ENCODE measurements around the gene ATP8B1.
"Not testable (repeated sequence)": the region's sequence is repeated elsewhere in the genome, so short reads cannot be mapped to it uniquely, and the experiment has no call there.

ATP8B1 gene

DNA sequence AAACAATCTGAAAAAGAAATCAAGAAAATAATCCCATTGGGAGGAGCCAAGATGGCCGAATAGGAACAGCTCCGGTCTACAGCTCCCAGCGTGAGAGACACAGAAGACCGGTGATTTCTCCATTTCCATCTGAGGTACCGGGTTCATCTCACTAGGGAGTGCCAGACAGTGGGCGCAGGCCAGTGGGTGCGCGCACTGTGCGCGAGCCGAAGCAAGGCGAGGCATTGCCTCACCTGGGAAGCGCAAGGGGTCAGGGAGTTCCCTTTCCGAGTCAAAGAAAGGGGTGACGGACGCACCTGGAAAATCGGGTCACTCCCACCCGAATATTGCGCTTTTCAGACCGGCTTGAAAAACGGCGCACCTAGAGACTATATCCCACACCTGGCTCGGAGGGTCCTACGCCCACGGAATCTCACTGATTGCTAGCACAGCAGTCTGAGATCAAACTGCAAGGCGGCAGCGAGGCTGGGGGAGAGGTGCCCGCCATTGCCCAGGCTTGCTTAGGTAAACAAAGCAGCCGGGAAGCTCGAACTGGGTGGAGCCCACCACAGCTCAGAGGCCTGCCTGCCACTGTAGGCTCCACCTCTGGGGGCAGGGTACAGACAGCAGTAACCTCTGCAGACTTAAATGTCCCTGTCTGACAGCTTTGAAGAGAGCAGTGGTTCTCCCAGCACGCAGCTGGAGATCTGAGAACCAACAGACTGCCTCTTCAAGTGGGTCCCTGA, 83.7 kb downstream of the ATP8B1 start:
- not testable (repeated sequence) for DNase-seq (ENCODE audit: low spot score)

DNA sequence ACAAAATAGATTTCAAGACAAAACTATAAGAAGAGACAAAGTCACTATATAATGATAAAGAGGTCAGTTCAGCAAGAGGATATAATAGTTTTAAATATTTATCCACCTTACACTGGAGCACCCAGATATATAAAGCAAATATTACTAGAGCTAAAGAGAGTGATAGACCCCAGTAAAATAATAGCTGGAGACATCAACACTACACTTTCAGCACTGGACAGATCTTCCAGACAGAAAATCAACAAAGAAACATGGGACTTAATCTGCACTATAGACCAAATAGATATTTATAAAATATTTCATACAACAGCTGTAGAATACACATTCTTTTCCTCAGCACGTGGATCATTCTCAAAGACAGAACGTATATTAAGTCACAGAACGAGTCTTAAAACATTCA, 86.6 kb downstream of the ATP8B1 start:
- no peak for DNase-seq (ENCODE audit: low spot score)

DNA sequence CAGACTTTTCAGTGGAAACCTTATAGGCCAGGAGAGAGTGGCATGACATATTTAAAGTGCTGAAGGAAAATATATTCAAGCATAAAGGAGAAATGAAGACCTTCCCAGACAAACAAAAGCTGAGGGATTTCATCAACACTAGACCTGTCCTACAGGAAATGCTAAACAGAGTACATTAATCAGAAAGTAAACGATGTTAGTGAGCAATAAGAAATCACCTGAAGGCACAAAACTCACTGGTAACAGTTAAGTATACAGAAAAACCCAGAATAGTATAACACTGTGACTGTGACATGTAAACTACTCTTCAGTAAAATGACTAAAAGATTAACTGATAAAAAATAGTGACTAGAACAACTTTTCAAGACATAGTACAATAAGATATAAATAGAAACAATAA, 87.4 kb downstream of the ATP8B1 start:
- no peak for DNase-seq (ENCODE audit: low spot score)

DNA sequence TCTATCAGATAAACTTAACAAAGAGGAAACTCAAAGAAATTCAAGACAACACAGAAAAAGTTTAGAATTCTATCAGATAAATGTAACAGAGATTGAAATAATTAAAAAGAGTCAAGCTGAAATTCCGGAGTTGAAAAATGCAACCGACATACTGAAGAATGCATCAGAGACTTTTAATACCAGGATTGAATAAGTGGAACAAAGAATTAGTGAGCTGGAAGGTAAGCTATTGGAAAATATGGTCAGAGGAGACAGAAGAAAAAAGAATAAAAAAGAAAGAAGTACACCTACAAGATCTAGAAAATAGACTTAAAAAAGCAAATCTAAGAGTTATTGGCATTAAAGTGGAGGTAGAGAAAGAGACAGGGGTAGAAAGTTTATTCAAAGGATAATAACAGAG, 88.0 kb downstream of the ATP8B1 start:
- no peak for DNase-seq (ENCODE audit: low spot score)

DNA sequence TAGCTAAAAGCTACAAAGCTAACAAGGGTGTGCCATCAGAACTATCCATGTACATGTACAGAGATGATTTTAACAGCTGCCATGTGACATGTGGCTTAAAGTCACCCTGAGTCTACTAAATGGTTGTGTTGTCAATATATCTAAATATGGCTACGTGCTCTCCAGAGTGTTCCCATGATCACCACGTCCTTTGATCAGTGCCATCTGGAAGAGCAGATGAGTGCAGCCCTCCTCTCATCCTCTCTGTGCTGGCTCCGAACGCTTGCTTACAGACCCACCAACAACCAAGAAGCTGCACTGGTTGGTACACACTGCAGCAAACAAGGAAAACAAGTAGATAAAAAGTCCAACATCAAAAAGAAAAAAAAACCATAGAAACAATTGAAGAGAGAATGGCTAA, 92.9 kb downstream of the ATP8B1 start:
- DNase-seq (ENCODE audit: low spot score), result no peak

DNA sequence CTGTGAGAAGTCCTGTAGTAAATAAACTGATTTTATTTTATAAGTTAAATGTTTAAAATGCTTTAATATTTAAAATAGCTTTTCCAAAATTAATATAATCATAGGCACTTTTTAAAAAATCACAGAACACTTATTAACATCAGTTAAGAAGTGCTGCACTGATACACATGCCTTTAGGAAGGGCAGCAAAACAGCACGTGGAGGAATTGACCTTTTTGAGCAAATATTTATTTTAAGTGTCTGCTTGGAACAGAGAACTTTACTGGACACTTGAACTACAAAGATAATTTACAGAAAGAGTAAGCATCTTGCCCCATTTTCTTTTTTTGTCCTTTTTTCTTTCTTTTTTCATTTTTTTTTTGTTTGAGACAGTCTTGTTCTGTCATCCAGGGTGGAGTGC, 93.8 kb downstream of the ATP8B1 start:
- no peak for DNase-seq (ENCODE audit: low spot score)

DNA sequence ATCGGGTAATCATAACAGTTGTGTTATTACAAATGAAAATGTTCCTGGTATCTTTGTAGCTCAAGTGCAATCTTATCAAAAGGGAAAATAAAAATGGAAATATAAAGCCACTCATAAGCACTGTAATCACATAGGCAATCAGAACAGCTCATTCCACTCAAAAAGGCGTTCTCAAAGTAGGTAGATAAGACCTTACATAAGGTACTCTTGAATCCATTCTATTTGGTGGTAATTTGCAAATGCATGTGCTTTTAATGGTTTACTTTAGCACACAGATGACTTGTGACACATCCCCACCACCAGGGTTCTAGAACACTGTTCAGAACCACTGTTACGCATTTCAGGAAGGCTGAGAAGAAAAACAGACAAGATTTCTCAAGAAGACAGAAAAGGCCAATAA, 94.8 kb downstream of the ATP8B1 start:
- no peak for DNase-seq (ENCODE audit: low spot score)

DNA sequence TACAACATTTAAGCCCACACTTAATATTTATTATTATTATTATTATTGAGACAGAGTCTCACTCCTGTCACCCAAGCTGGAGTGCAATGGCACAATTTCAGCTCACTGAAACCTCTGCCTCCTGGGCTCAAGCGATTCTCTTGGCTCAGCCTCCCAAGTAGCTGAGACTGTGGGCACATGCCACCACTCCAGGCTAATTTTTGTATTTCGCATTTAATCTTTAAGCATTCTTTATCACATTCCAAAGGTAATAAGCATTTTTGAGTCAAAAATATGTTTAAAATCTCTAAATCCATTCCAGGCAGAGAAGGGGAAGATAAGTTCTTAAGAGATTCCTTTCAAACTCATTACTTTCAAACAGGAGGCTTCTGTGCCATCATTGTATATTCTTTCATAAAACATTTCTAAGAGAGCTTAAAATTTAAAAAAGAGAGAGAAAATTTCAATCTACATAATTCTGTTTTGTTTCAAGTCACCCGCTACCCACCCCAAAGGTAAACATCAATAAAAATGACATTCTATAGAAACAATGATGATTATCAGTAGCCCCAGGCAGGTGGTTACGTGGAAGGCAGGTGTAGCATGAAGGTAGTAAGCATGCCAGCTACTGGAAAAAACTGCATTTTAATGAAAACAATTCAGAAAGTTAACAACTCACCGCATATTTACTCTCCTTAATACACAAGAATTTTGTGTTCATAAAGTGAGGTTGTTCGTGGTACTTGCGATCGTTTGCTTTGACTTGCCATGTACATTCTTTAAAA, 97.1 kb downstream of the ATP8B1 start:
- DNase-seq (ENCODE audit: low spot score), result no peak

DNA sequence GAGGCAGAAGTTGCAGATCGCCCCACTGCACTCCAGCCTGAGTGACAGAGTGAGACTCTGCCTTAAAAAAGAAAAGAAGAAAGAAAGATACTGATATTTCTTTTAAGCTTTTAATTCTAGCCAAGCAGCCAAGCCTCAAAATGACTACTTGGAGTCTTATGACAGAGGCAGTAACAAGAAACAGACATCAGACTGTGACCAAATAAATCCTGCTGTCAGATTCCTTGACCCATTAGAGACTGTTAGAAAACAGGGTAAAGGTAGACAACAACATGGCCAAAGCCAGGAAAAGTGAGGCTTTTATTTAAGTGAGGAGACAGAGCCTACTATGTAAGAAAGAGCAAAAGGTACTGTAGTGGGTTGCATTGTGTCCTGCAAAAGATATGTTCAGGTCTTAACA, 98.1 kb downstream of the ATP8B1 start:
- no peak for DNase-seq (ENCODE audit: low spot score)

DNA sequence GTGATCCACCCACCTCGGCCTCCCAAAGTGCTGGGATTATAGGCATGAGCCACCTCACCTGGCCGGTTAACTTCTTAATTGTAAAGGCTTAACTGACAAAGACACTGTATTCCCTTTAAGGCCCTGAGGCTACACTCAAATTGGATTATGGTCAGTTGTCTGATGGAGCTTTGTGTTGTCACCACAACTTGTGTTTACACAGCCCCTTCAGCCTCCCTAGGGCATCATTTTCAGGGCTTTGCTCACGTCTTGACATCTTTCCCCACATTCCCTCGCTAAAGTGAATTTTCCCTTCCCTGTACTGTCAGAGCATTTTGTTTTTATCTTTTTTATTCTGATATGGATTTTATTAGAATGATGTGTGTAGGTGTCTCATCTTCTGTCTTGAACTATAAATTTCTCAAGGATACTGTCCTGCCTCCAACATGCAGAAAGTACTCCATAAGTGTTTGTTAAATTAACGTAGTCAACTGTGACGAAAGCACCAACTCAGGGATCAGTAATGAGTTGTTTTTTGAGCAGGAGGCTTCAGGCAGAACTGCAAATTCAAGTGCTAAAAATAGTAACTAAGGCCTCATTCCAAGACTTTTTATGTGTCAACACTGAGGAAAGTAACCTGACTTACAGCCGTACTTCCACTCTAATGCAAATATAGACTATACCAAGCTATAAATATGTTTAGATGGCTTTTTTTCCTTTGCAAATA, 104.4 kb downstream of the ATP8B1 start:
- DNase-seq (ENCODE audit: low spot score), result peak; percentile 13

DNA sequence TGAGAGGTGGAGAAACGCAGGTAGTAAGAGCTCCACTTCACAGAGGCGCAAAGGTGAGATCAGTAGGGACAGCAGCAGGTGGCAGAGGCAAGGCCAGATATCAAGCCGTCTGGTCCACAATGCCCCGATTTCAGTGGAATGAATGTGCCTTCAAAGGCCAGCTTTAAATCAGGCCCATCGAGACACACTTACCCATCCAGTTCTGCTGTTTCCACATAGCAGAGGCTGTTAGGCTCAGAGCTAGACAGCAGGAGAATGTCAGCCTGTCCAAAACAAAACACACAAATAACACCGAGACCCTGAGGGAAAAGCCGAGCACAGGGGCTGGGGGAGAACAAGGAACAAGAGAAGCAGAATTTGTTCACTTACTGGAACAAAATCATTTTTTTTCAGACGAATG, 105.7 kb downstream of the ATP8B1 start:
- no peak for DNase-seq (ENCODE audit: low spot score)

DNA sequence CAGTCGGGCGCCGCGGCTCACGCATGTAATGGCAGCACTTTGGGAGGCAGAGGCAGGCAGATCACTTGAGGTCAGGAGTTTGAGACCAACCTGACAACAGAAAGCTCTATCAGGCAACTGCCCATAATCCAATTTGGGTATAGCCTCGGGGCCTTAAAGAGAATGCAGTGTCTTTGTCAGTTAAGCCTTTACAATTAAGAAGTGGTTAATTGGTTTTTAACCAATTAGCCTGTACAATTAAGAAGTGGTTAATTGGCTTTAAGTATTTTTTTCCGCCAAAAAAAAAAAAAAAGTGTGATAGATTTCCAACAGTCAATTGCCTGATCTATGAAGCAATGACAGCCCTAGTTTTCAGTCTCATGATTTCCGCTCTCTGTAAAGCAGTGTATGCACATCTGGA, 106.8 kb downstream of the ATP8B1 start:
- DNase-seq (ENCODE audit: low spot score), result no peak

DNA sequence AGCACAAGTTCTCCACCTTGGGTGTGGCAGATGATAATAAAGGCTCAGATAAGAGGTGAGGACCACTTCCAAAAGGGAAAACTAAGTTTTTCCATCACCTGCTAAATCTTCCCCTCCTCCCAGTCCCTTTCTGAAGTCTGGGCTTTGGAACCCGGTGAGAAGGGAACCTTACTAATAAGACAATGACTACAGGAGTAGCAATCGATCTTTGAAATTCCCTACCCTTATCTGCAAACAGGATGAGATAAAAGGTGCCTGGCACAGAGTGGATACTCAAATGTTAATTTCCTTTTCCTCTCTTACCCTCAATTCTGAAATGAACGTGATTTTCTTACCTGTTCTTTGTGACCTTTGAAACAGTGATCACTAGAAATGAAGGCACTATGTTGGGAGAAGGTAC, 111.8 kb downstream of the ATP8B1 start:
- no peak for DNase-seq (ENCODE audit: low spot score)

DNA sequence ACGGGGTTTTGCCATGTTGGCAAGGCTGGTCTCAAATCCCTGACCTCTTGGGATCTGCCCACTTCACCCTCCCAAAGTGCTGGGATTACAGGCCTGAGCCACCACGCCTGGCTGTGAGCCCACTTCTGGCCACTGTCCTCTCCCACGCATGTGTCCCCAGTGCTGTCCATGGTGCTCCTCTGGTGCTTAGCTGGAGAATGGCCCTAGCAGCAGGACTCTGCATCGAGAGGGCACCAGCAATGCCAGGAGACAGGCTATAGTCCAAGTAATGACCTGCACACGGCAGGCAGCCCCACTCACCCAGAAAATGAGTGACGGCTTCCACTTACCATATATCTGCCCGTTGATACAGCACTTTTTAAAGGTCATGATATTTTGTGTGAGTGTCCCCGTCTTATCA, 115.1 kb downstream of the ATP8B1 start:
- no peak for DNase-seq (ENCODE audit: low spot score)

DNA sequence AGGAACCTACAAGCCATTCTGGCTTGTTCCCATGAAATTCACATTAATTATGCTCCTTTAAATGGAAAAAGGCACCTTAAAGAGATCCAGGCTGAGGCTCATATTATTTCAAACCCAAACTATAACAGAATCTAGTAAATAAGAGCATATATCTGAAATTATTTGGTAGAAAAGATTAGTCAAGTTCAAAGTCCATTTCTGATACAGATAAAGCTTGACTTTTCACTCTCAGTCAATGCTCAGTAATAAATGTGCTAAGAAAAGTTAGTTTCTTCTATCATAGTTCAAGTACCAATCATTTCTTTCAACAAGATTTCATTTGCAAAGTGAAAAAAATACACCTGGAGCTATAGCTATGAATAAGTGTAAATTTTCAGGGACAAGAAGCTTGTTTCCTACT, 119.6 kb downstream of the ATP8B1 start:
- no peak for DNase-seq (ENCODE audit: low spot score)

DNA sequence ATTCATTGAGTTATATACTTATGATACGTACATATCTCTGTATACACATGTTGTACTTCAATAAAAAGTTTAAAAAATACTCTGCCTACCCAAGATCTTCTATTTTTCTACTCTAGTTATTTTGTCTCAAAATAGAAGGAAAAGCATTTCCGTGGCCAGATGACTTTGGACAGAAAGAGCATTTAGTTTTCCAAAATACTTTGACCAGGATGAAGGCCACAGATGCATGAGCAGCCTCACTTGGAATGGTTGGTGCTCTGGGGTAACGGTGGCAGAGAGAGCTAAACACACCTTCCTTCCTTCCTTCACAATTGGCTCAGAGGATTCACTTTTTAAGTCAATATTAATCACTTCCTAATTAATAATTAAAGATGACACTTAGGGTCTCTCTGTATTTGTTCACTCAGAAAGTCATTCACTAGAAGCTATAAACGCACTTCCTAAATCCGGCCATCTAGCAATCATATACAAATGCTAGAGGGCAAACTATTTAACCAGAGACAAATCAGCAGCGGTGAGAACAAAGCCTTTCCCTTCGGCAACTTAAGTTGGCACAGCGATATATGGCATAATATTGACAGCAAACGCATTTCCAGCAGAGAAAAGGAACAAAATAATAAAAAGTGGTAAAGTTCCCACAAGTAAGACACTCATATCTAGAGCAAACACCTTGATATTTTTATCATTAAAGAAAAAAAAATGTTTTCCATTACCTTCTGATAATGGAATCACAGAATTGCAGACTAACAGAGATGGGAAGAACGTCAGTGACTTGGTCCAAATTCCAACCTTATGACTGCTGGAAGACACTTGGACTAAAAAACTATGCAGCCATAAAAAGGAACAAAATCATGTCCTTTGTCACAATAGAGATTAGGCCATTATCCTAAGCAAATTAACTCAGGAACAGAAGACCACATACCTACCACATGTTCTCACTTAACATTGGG, 125.6 kb downstream of the ATP8B1 start:
- DNase-seq (ENCODE audit: low spot score), result no peak

DNA sequence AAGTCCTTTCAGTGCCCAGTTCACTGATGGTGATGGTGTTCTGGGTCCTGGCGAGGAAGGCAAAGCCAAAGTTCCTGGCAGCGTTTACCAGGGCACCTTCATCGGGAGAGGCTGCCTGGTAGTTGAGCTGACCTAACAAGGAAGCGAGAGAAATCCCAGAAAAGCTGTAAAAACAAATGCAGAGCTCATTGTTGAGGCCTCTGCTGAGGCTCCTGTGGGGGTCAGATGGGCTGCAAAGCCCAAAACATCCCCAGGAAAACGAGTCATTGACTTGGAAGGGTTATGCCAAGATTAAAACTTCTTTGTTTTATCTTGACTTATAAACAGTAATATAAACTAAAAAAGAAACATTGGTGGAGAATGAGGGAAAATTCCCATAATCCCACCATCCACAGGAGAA, 128.2 kb downstream of the ATP8B1 start:
- no peak for DNase-seq (ENCODE audit: low spot score)

DNA sequence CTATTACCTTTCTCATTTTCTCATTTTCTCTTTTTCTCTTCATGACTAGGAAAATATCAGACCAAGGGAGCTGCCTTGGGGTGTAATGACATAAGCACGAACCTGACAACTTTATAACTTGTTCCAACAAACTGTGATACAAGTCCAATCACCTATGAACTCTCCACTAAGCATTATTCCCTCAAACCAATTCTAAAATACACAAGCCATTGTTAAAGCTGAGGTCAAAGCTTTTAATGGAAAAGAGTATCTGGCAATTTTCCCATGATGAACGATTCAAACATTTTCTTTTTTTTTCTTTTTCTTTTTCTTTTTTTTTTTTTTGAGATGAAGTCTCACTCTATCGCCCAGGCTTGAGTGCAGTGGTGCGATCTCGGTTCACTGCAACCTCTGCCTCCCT, 133.1 kb downstream of the ATP8B1 start:
- no peak for DNase-seq (ENCODE audit: low spot score)

DNA sequence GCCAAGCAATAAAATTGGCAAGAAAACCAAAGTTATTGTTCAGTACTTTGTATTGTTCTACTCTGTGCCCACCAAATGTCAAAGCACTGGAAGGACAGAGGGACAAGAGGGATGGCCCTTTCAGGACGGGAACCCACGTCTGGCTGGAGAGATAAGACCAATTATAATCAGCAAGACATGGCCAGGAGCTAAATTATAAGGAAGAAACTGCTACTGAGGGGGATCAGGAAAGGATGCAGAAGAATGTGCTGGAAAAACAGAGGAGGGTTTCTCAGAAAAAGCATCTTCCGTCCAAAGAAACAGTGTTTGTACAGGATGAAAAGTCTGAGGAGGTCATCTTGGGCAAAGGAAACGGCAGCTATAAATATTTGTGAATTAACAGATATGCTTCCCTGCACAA, 135.1 kb downstream of the ATP8B1 start:
- DNase-seq (ENCODE audit: low spot score), result no peak

DNA sequence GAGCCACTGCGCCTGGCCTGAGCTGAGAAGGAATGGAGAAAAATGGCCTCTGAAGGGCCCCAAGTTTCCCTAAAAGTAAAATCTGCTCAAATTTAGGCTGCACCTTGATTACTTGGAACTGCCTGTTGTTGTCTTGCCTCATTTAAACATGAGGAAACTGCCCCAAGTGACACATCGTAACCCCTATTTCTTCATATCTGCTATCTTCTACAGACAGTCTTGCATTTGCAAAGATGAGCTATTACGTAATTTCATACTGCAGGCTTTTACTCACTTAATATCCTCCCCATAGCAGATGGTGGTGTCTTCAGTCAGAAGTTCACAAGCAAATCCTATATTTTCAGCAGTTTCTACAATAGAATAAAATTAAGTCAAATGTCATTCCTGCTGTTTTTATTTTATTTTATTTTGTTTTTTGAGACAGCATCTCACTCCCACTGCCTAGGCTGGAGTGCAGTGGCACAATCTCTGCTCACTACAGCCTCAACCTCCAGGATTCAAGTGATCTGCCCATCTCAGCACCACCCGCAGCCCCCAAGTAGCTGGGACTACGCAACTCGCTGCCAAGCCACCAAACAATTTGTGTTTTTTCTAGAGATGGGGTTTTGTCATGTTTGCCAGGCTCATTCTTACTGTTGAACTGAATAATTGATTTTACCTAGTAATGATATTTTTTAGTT, 136.2 kb downstream of the ATP8B1 start:
- peak; percentile 28 for DNase-seq (ENCODE audit: low spot score)

DNA sequence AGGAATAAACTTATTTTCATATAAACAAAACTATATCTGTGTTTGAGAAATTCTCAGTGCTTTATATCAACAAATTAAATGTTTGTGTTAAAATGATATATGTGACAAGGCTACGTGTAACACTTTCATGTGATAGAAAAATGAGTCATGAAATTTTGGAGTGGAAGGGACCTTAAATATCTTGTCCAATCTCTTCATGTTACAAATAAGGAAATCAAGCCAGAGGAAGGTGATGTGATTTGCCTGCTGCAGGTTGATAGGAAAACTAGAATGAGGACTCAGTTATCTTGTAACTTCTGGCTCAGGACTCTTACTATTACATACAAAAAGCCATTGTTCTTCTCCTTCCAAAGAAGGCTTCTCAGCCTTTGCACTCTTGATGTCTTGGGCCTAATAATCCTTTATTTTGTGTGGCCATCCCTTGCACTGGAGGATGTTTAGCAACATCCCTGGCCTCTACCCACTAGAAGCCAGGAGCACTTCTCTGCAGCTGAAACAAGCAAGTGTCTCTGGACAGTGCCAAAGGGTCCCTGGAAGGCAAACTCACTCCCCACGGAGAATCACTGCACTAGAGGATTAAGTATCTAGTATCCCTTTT, 138.4 kb downstream of the ATP8B1 start:
- DNase-seq (ENCODE audit: low spot score), result no peak

Data from AG08396 (cell line).